Measurements from ENCODE around the gene GRIP1.

The GRIP1 gene

DNA sequence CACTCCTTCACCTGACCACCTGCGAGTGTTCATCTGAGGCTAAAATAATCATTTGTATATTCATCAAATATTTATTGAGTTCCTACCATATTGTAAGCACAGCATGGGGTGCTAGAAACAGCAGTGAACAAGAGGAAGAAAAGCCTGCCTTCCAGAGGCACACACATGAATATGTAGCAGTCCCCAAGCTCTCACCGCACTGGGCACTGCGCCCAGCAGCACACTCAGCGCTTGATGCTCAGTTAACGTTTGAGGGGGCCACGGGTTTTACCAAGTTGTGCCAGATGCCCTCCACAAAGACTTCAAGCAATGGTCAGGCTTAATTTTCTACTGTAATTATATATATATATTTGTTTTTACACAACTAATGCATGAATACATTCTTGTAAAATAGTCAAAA, 324.6 kb downstream of the GRIP1 start:
- no peak for DNase-seq (ENCODE audit: extremely low spot score, insufficient read length, low read depth)
- FAIRE-seq, result no peak

DNA sequence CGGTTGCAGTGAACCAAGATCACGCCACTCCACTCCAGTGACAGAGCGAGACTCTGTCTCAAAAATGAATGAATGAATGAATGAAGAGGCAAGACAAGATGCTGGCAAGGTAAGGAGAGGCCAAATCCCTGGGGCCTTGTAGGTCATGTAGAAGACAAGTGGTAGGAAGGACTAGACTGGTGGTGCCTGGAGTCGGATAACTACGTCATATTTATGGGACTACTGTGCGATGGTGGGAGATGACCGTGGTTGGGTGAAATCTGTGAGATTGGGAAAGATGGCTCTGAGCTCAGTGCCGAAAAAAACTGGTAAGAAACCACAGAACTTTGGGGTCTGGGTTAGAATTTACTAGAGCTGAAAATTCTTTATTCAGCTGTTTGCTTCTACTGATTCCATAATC, 326.0 kb downstream of the GRIP1 start:
- DNase-seq (ENCODE audit: extremely low spot score, insufficient read length, low read depth) (no peak), FAIRE-seq (no peak)

DNA sequence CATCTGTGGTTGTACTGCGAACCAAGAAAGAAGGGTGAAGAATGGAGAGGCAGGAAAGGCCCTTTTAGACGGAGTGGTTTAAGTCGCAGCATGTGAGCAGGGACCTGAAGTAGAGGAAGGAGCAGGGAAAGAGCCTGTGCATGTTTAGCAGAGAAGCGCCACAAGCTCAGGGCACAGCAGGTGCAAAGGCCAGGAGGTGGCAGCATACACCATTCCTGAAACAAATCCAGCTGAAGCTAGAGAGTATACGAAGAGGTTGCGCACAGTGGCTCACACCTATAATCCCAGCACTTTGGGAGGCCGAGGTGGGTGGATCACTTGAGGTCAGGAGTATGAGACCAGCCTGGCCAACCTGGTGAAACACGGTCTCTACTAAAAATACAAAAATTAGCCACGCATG, 326.7 kb downstream of the GRIP1 start:
- DNase-seq (ENCODE audit: extremely low spot score, insufficient read length, low read depth) (no peak), FAIRE-seq (no peak)

DNA sequence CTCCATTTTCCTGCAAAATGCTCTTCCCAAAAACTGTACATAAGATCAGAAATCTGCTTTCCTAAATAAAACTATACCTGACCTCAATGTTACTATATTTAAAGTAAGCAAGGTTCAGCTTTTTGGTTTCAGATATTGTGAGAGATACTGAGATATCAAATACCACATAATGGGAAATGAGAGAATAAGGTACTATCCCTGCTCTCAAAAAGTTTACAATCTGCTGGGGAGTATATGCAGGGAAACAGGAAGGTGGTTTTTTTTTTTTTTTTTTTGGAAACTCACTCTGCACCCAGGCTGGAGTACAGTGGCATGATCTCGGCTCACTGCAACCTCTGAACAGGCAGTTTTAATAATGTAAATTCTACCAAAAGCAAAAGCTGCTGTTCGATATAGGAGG, 327.6 kb downstream of the GRIP1 start:
- FAIRE-seq (no peak), DNase-seq (ENCODE audit: extremely low spot score, insufficient read length, low read depth) (no peak)

DNA sequence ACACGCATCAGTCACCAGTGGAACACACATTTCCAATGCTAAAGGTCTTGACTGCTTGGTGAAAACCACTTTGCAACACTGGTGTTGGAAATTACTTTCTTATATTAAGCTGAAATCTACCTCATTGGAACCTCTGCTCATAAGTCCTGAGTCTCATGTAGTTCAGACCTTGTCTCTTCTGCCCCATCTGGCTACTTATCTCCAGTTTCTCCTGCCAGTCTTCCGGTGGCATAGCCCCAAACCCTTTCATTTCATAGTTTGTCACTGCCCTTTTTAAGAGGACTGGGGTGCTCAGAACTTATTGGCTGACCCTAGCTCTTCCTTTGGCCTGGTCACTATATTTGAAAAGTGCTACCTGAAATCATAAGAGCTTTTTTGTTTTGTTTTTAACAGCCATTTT, 332.9 kb downstream of the GRIP1 start:
- FAIRE-seq, result no peak
- DNase-seq (ENCODE audit: extremely low spot score, insufficient read length, low read depth), result no peak

DNA sequence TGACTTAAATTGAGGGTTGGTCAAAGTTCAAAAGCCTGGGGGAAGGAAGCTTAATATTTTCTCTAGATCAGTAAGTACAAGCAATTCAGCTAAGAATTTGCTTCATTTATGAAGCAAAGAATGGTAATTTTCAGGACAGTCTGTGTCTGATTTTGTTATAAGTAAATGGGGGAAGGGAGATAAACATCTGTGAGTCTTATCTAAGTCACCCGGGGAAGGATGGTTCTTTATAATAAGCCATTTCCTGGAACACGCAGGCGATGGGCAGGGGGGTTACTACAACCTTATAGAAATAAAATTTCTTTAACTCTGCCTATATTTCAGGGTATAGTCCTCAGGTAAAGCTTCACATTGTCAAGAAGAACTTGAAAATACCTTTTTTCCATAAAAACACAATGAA, 333.7 kb downstream of the GRIP1 start:
- FAIRE-seq, result no peak

DNA sequence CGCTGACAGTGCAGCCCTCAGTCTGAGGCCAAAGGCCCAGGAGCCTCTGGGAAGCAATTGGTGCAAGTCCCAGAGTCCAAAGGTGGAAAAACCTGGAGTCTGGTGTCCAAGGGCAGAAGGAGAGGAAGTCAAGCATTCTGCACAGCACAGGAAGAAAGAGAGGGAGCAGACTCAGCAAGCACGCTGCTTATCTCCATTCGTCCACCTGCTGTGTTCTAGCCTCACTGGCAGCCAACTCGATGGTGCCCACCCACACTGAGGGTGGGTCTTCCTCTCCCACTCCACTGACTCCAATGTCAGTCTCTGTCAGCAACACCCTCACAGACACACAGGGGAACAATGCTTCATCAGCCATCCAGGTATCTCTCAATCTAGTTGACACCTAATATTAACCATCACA, 337.8 kb downstream of the GRIP1 start:
- no peak for FAIRE-seq
- no peak for DNase-seq (ENCODE audit: extremely low spot score, insufficient read length, low read depth)

More for the DNA sequence above, 333.7 kb downstream of the GRIP1 start:
- DNase-seq (ENCODE audit: extremely low spot score, insufficient read length, low read depth), result no peak

DNA sequence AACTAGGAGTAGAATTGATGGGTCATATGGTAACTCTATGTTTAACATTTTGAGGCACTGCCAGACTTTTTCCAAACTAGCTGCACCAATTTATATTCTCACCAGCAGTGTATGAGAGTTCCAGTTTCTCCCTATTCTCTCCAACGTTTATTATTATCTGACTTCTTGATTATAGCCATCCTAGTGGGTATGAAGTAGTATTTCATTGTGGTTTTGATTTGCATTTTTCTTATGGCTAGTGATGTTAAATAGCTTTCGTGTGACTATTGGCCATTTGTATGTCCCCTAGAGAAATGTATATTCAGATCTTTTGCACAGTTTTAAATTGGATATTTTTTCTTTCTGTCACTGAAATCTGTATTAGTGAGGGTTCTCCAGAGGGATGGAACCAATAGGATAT, 338.7 kb downstream of the GRIP1 start:
- DNase-seq (ENCODE audit: extremely low spot score, insufficient read length, low read depth) (no peak), FAIRE-seq (no peak)

DNA sequence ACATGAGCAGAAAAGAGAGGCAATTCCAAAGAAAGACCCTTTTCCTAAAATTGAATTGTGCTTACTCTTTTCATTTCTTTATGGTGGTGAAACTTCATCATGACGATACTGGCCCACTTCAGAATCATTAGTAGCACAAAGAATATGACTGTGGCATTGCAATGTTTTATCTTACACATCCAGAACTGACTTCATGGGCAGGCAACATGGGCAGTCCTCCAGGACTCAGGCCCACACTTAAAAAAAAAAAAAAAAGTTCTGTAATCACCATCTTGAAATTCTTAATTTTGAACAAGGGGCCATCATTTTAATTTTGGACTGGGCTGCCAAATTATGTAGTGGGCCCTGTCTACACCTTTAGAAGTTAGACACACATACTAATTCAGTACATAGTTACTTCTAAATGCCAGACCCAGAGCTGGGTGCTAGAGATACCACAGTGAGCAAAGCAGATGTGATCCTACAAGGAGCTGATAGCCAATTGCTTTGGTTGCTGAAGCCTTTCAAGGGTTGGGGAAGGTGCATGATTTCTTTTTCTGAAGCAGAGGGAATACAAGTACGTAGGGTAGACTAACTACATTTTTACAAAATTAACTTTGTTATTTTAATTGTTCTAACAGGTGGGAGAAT, 341.4 kb downstream of the GRIP1 start:
- no peak for FAIRE-seq
- DNase-seq (ENCODE audit: extremely low spot score, insufficient read length, low read depth), result no peak

DNA sequence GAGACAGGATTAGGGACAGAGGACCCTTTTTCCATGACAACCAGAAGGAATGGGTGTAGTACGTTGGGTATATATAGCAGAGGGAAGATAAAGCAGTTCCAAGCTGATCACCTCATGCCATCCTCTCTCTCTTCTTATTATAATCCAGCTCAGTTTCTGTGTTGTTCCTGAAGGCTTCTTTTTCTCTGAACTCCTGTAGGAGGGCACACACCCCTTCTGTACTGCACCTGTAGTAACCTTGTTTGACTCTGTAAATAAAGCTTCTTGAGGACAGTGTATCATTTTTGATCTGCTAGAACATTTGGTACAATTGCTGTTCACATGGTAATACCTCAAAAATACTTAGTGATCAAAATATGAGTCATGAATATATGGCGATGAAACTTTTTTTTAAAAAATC, 343.1 kb downstream of the GRIP1 start:
- no peak for DNase-seq (ENCODE audit: extremely low spot score, insufficient read length, low read depth)
- FAIRE-seq, result no peak

DNA sequence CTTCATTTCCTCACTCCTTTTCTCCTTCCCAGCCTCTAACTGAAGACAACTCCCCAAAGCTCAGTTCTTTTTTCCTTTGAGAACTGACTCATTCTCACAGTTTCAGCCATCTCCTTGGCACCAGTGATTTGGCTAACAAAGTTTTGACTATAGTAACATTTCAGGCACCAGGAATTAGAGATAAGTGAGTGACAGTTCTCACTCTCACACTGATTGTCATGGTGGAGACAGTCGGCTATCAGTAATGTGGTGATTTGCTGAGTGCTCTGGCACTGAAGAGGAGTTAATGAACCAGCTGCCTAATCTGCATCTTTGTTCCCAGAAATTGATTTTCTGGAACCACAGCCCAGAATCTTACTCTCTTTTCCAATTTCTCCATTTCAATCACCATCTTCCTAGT, 347.1 kb downstream of the GRIP1 start:
- no peak for FAIRE-seq
- no peak for DNase-seq (ENCODE audit: extremely low spot score, insufficient read length, low read depth)

DNA sequence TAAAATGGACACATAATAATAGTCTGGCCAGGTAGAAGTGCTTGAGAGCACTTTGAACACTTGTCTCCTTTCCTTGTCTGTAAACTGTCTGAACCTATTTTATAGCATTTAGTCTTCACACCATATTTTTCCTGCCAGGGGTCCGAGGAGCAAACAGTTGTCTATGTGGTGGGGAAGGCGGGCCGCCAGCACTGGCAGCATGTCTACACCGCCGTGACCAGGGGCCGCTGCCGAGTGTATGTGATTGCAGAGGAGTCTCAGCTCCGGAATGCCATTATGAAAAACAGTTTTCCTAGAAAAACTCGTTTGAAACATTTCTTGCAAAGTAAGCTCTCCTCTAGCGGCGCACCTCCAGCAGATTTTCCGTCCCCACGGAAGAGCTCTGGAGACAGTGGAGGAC, 347.9 kb downstream of the GRIP1 start:
- DNase-seq (ENCODE audit: extremely low spot score, insufficient read length, low read depth) (no peak), FAIRE-seq (no peak)

DNA sequence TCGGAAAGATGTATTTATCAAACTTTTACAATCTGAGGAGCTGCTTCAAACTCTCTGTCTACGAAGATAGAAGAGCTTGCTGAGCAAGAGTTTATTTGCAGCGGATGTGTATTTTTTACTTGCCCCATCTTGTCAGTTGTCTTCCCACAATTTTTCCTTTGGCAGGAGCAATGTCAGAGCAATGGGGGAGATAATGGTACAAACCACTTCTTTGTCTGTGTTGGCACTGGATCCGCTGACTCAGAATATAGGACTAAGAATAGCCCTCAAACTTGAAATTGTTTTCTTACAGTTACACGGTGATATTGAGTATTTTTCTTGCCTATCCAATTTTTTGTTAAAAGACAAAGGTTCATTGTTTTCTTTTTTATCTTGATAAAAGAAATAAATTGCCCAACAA, 348.9 kb downstream of the GRIP1 start:
- no peak for FAIRE-seq
- no peak for DNase-seq (ENCODE audit: extremely low spot score, insufficient read length, low read depth)

DNA sequence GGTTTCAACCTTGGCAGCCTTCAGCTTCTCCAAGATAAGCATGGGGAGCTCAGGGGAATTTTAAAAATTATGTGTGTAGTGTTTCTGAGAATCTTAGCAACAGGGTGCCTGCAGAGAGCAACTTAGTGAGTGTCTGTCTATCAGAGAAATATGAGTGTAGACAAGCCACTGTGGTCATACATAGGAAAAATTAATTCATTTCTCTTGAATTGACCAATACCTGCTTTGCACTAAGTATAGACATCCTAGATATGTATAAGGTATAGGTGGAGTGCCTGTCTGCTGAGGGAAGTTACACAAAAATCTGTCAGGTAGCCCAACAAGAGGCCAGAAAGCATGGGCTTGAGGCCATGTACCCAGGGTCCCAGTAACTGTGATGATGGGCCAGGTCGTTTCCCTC, 355.9 kb downstream of the GRIP1 start:
- FAIRE-seq, result no peak

DNA sequence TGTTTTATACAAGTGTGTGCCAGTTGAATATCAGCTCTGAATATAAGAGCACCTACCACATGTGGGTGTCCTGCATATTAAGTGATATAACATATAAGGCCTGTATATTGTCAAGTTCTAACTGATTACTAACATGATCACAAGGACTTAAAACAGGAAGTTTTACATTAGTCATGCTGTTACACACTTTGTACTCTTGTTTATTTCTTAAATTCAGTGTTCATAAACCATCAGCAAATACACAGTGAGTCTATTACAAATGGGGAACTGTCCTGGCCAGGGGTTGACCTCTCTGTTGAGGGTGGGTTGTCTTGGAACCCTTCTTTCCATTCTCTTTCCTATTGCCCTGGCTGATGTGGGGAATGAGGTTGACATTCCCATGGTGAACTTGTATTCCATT, 357.4 kb downstream of the GRIP1 start:
- no peak for FAIRE-seq

More for the DNA sequence above, 355.9 kb downstream of the GRIP1 start:
- no peak for DNase-seq (ENCODE audit: extremely low spot score, insufficient read length, low read depth)

DNA sequence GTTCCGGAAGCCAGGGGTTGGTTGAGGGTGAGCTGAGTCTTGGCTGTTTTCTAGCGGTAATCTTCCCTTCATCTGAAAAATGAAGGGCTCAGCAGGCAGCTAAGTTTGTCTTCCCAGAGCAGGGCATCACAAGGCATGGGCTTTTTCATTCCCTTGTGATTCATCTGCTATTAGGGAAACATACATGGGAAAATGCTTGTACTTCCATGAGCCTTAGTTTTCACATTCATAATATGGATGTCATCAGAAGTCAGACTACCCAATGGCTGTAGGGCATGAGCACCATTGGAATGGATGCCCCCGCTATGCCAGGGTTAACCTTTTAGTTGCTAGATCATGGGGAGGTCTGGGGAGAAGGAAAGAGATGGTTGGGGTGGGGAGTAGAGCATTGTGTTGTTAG, 357.9 kb downstream of the GRIP1 start:
- DNase-seq (ENCODE audit: extremely low spot score, insufficient read length, low read depth) (no peak), FAIRE-seq (no peak)

More for the DNA sequence above, 357.4 kb downstream of the GRIP1 start:
- no peak for DNase-seq (ENCODE audit: extremely low spot score, insufficient read length, low read depth)

DNA sequence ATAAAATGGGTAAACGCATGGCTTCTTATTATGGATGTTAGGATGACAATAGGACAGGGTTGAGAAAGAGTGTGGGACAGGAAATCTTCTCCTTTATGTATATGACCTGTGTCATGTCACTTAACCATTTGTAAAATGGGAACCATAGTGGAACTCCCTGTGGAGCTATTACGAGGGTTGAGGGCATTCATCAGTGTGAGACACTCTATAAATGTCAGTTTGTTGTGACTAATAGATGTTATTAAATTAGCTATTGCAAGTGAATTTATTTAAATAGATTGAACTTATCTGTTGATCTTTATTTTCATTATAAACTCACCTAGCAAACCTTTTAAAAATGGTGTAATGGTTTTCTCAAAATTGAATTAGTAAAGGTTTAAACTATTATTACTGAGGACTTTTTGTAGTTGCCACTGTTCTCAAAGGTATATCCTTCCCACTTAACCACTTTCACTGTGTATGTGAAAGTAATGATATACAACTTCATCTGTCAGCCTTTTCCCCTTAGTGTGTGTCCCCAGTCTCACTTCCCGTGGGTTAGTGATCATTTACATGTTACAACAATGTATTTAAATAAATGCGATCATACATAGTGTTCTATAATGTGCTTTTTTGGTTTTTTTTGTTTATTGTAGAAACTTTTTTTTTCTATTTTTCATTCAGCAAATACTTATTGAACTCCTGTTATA, 359.5 kb downstream of the GRIP1 start:
- no peak for DNase-seq (ENCODE audit: extremely low spot score, insufficient read length, low read depth)
- FAIRE-seq, result no peak

DNA sequence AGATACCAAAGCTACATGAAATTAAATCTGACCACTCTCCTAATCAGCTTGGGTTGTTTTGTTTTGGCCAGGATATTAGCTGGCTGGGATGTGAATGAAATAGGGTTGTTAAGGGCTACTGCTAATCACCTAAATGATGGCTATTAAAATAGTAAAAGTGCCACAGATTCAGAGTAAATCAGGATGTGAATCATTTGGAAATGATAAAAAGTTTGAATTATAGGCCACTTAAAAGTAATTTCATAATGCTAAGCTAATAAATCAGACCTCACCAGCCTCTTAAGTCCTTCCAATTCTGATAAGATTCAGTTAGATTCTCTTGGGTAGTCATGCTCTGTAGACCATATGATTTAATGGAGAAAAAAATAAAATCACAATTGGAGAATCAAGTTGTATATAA, 364.6 kb downstream of the GRIP1 start:
- DNase-seq (ENCODE audit: extremely low spot score, insufficient read length, low read depth) (no peak), FAIRE-seq (no peak)

DNA sequence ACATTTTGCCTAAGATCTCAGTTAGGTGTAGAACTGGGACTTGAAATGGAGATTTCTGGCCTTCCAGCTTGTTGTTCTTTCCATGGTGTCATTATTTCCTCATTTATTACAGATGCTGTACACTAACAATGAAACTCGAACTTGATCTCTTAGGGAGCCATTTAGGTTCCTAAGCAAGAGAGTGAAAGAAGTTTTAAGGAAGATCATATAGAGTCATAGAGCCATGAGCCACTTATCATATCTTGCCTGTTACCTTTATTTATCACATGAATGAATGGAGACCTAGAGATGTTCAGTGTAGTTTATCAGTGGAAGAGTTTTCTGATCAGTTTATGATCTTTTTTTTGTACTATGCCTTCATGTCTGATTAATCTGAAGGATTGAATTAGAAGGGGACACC, 366.7 kb downstream of the GRIP1 start:
- no peak for DNase-seq (ENCODE audit: extremely low spot score, insufficient read length, low read depth)
- FAIRE-seq, result no peak

DNA sequence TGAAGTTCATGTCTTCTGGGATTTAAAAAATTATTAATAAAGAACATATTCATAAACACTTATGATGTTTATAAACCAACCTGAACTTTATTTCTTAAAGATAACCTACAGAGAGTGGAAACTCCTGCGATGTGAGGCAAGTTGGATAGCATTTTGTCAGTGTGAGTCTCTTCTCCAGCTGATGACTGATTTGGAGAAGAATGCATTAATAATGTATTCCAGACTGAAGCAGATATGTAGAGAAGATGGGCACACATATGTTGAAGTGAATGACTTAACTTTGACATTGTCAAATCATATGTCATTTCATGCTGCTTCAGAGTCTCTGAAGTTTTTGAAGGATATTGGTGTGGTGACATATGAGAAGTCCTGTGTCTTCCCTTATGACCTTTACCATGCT, 369.3 kb downstream of the GRIP1 start:
- DNase-seq (ENCODE audit: extremely low spot score, insufficient read length, low read depth), result no peak
- FAIRE-seq, result no peak

DNA sequence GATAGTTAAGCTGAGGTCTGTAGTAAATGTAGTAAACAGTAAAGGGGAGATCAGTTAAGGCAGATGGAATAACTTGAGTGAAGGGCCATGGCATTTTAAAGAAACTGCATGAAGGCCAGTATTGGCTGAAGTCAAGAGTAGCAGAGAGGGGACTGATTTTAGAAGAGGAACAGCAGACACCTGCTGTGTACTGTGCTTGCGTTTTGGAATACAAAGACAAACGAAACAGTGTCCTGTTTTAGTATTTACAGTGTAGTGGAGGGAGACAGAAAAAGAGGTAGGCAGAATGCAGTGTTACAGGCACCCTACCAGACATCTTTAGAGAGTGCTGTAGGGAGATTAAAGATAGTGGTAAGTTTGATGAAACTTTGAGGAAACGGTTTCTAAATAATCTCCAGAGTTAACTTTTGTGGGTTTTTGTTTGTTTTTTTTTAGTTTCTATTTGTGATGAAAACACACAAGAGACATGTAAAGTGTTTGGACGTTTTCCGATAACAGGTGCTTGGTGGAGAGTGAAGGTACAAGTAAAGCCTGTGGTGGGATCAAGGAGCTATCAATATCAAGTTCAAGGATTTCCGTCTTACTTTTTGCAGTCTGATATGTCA, 374.5 kb downstream of the GRIP1 start:
- DNase-seq (ENCODE audit: extremely low spot score, insufficient read length, low read depth), result no peak
- FAIRE-seq, result no peak

Measured in GM18507 (cell line).